Neural crest cell (in vitro differentiated cells): ENCODE data around the gene TTC5. TPM values are rescaled to one million over a fixed set of nuclear protein-coding genes. Genes with fewer than 3 reads are reported as not detected.
A peak's percentile ranks its signal among the peaks of the same experiment; 100 is the strongest.
"Not testable (repeated sequence)": the region's sequence is repeated elsewhere in the genome, so short reads cannot be mapped to it uniquely, and the experiment has no call there.

Experiments
- DNase-seq: peaks from one replicate; pipeline ENCODE4 v3.0.0; 2021; ENCODE audit warnings: low read depth, mixed read lengths, low spot score
- H3K27ac Mint-ChIP-seq: one replicate; pipeline ENCODE4 v1.8.0; 2021; ENCODE audit warnings: mild to moderate bottlenecking, mixed read lengths; ENCODE audit not compliant: unreplicated experiment
- H3K27me3 Mint-ChIP-seq: 2 replicates; pipeline ENCODE4 v1.8.0; 2021; ENCODE audit warnings: low read depth, mild to moderate bottlenecking, mixed read lengths
- H3K36me3 Mint-ChIP-seq: 2 replicates; pipeline ENCODE4 v1.8.0; 2021; ENCODE audit warnings: low read depth, mild to moderate bottlenecking, mixed read lengths
- H3K4me1 Mint-ChIP-seq: 2 replicates; pipeline ENCODE4 v1.8.0; 2021; ENCODE audit warnings: mixed read lengths
- H3K4me3 Mint-ChIP-seq: one replicate; pipeline ENCODE4 v1.8.0; 2021; ENCODE audit warnings: mild to moderate bottlenecking, mixed read lengths
- H3K9me3 Mint-ChIP-seq: 2 replicates; pipeline ENCODE4 v1.8.0; 2021; ENCODE audit warnings: mixed read lengths
- CTCF ChIP-seq: fragments of 200-600 bp; sonication (generic); conservative IDR thresholded peaks from 2 replicates; pipeline ENCODE4 v1.5.0; 2021; ENCODE audit warnings: antibody characterized with exemption, mild to moderate bottlenecking
- total RNA-seq: library from RNA; stranded (reverse); gene quantifications from 2 replicates; pipeline ENCODE4 v1.2.1, GENCODE V29; 2021

TTC5 gene
- total RNA-seq, 1 donor from 2014 or later = 25.6 TPM

GRCh38 chr14:20277409-20277808, 28.3 kb downstream of the TTC5 start:
- Mint-ChIP-seq H3K27me3 (no peaks in the 10 kb centered on the region), H3K4me1 (no peaks in the 10 kb centered on the region), H3K9me3 (peaks cover 26% of the 10 kb centered on the region), H3K27ac (no peak overlapping the region), H3K4me3 (no peak overlapping the region), H3K36me3 (peaks cover 62% of the 10 kb centered on the region)
- no peak for TF ChIP-seq CTCF
- no peak for DNase-seq

GRCh38 chr14:20274062-20274461, 31.7 kb downstream of the TTC5 start:
- H3K27ac Mint-ChIP-seq = no peak overlapping the region
- DNase-seq = no peak
- no peak overlapping the region for H3K4me3 Mint-ChIP-seq
- TF ChIP-seq CTCF = no peak
- H3K4me1 Mint-ChIP-seq = no peaks in the 10 kb centered on the region
- peaks cover 44% of the 10 kb centered on the region for H3K36me3 Mint-ChIP-seq
- H3K27me3 Mint-ChIP-seq = no peaks in the 10 kb centered on the region
- H3K9me3 Mint-ChIP-seq = peaks cover 31% of the 10 kb centered on the region

GRCh38 chr14:20264361-20264760, 41.4 kb downstream of the TTC5 start:
- H3K9me3 Mint-ChIP-seq, DNase-seq, H3K27ac Mint-ChIP-seq, H3K36me3 Mint-ChIP-seq, H3K27me3 Mint-ChIP-seq, H3K4me3 Mint-ChIP-seq, H3K4me1 Mint-ChIP-seq: not testable (repeated sequence)

GRCh38 chr14:20262642-20263128, 43.1 kb downstream of the TTC5 start:
- no peak for TF ChIP-seq CTCF
- H3K9me3 Mint-ChIP-seq = peaks cover 5% of the 10 kb centered on the region
- H3K4me1 Mint-ChIP-seq = no peaks in the 10 kb centered on the region
- H3K27ac Mint-ChIP-seq = peak overlapping the region; percentile 50
- H3K4me3 Mint-ChIP-seq = no peak overlapping the region
- H3K27me3 Mint-ChIP-seq = no peaks in the 10 kb centered on the region
- no peak for DNase-seq
- H3K36me3 Mint-ChIP-seq = peaks cover 2% of the 10 kb centered on the region

GRCh38 chr14:20247646-20248246, 58.0 kb downstream of the TTC5 start:
- Mint-ChIP-seq H3K27ac (no peak overlapping the region), H3K27me3 (no peaks in the 10 kb centered on the region), H3K4me1 (no peaks in the 10 kb centered on the region), H3K36me3 (peaks cover 4% of the 10 kb centered on the region), H3K9me3 (peaks cover 22% of the 10 kb centered on the region), H3K4me3 (no peak overlapping the region)
- DNase-seq = no peak
- no peak for TF ChIP-seq CTCF

Other genes starting within 250 kb of the TTC5 start
- gene OR4L1, start 245.9 kb downstream of the TTC5 start, total RNA-seq = not detected in 2 replicates
- not detected in 2 replicates for gene OR4K17, start 195.2 kb downstream of the TTC5 start, total RNA-seq
- not detected in 2 replicates for gene OR4N5, start 167.1 kb downstream of the TTC5 start, total RNA-seq
- gene OR11G2, start 115.1 kb downstream of the TTC5 start, total RNA-seq = not detected in 2 replicates
- gene OR11H6, start 82.2 kb downstream of the TTC5 start, total RNA-seq = not detected in 2 replicates
- gene OR11H7, start 77.0 kb downstream of the TTC5 start, total RNA-seq = not detected in 2 replicates
- not detected in 2 replicates for gene OR11H4, start 66.7 kb downstream of the TTC5 start, total RNA-seq
- 127 and 132 TPM in 2 replicates for gene CCNB1IP1, start 27.3 kb upstream of the TTC5 start, total RNA-seq
- 50.7 and 53.2 TPM in 2 replicates for gene PARP2, start 37.7 kb upstream of the TTC5 start, total RNA-seq
- 12.7 and 13.7 TPM in 2 replicates for gene TEP1, start 107.5 kb upstream of the TTC5 start, total RNA-seq
- gene KLHL33, start 130.2 kb upstream of the TTC5 start, total RNA-seq = 0.07 TPM in 1 of 2 replicates, not detected in the other
- 67.3 and 68.1 TPM in 2 replicates for gene OSGEP, start 148.9 kb upstream of the TTC5 start, total RNA-seq
- 433 and 437 TPM in 2 replicates for gene APEX1, start 149.3 kb upstream of the TTC5 start, total RNA-seq
- gene PIP4P1, start 155.5 kb upstream of the TTC5 start, total RNA-seq = 36.0 and 40.8 TPM in 2 replicates
- 35.1 and 40.8 TPM in 2 replicates for gene PNP, start 163.5 kb upstream of the TTC5 start, total RNA-seq
- 0.52 and 1.2 TPM in 2 replicates for gene RNASE10, start 199.6 kb upstream of the TTC5 start, total RNA-seq